ENCODE results near the gene PTPRH. TPM values are rescaled to one million over a fixed set of nuclear protein-coding genes. Genes with fewer than 3 reads are reported as not detected.
"Not testable (repeated sequence)": the region's sequence is repeated elsewhere in the genome, so short reads cannot be mapped to it uniquely, and the experiment has no call there.

The PTPRH gene
- total and polyA plus RNA-seq, 2 donors (not counting 1 experiment from before 2014, with no cell fraction given) = not detected

DNA sequence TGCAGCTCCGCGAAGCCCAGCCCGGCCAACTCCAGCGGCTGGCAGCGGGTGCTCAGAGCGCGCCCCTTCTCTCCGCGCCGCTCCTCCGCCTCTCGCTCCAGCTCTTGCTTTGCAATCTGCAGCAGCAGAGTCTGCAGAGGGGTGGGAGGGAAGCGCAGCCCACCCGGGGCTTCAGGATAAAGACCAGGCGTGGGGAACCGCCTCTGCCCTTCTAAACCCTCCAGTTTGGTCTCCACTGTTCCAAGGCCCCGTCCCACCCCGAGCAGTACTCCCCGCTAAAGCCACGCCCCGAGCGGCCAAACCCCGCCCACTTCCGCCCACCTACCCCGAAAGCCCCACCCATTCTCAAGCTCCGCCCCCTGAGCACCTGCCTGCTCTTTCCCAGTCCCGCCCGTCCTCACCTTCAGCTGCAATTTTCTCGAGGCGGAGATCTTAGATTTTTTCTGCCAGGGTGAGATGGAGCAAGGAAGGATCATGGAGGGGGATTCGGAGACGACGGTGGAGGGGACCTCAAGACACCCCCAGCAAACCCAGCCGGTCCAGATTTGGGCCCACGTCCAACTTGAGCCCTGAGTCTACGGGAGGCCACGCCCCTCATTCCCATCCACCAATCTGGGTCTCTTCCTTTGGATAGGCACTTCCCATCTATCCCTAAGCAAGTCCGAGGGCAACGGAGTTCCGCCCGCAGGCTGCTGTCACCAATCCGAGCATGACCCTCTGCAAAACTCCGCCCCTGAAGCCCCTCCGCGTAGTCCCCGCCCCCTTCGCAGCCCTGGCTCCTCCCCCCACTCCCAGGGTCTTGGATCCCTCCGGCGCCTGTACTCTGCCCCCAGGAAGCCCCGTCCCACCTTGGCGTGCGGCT is 52.9 kb downstream of the PTPRH start:
- no peak for ATAC-seq (ENCODE audit: low read depth)
- Histone ChIP-seq H3K9me3 (ENCODE audit: control extremely low read depth in 1 of 3, control insufficient read depth in 2 of 3, insufficient read depth in 1 of 3, low read length in 2 of 3) (peaks cover 0 to 59% (median 7%) of the 10 kb centered on the region in 3 donors), H3K4me2 (replicated peaks; ENCODE audit: low read depth, low read length, poor library complexity, severe bottlenecking) (peak overlapping the region; percentile 45), H3K4me3 (ENCODE audit: control extremely low read depth in 1 of 5, extremely low read depth in 1 of 5, insufficient read depth in 1 of 5, low read depth in 2 of 5, low read length in 4 of 5) (no peak overlapping the region), H3K27me3 (replicated peaks in 1 of 4; ENCODE audit: control extremely low read depth in 1 of 4, control insufficient read depth in 3 of 4, insufficient read depth in 4 of 4, low read length in 3 of 4) (peaks cover 0 to 59% (median 21%) of the 10 kb centered on the region in 4 experiments), H3K79me2 (ENCODE audit: control insufficient read depth, insufficient read depth, low read length) (no peaks in the 10 kb centered on the region), H3K4me1 (ENCODE audit: control insufficient read depth in 2 of 2, insufficient read depth in 2 of 2, low read length in 2 of 2) (peaks cover 14 to 19% of the 10 kb centered on the region in 2 donors), H3K27ac (ENCODE audit: low read length in 2 of 2) (no peak overlapping the region), H3K36me3 (replicated peaks in 1 of 2; ENCODE audit: control extremely low read depth in 1 of 2, control insufficient read depth in 1 of 2, extremely low read depth in 1 of 2, insufficient read depth in 2 of 2, low read length in 1 of 2) (no peaks in the 10 kb centered on the region), H4K20me1 (ENCODE audit: control insufficient read depth, insufficient read depth, low read length, poor library complexity, severe bottlenecking) (no peaks in the 10 kb centered on the region), H3K9ac (ENCODE audit: low read length) (no peak overlapping the region), H2AFZ (ENCODE audit: insufficient read depth, low read depth, low read length, poor library complexity, severe bottlenecking) (peak overlapping the region; percentile 27)
- 12% methylated on average over 40 of the region's 52 CpGs for WGBS (ENCODE audit: insufficient coverage)
- Mint-ChIP-seq H3K9me3 (ENCODE audit: insufficient read depth) (peaks cover 5% of the 10 kb centered on the region), H3K27ac (no peak overlapping the region), H3K4me3 (peak overlapping the region; percentile 24), H3K4me1 (peaks cover 22% of the 10 kb centered on the region), H3K27me3 (peaks cover 39% of the 10 kb centered on the region)
- no peak for TF ChIP-seq EZH2 (IDR thresholded peaks at IDR 0.05; ENCODE audit: borderline replicate concordance, insufficient read depth, low read depth, low read length, poor library complexity, severe bottlenecking)
- TF ChIP-seq, protein P1, sequence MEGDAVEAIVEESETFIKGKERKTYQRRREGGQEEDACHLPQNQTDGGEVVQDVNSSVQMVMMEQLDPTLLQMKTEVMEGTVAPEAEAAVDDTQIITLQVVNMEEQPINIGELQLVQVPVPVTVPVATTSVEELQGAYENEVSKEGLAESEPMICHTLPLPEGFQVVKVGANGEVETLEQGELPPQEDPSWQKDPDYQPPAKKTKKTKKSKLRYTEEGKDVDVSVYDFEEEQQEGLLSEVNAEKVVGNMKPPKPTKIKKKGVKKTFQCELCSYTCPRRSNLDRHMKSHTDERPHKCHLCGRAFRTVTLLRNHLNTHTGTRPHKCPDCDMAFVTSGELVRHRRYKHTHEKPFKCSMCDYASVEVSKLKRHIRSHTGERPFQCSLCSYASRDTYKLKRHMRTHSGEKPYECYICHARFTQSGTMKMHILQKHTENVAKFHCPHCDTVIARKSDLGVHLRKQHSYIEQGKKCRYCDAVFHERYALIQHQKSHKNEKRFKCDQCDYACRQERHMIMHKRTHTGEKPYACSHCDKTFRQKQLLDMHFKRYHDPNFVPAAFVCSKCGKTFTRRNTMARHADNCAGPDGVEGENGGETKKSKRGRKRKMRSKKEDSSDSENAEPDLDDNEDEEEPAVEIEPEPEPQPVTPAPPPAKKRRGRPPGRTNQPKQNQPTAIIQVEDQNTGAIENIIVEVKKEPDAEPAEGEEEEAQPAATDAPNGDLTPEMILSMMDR (IDR thresholded peaks at IDR 0.05) = no peak
- intact Hi-C loops (cut with micrococcal nuclease) = no loop called here
- POLR2A ChIA-PET = no interaction called here
- CTCF ChIA-PET = no interaction called here
- peak; percentile 46 for DNase-seq

DNA sequence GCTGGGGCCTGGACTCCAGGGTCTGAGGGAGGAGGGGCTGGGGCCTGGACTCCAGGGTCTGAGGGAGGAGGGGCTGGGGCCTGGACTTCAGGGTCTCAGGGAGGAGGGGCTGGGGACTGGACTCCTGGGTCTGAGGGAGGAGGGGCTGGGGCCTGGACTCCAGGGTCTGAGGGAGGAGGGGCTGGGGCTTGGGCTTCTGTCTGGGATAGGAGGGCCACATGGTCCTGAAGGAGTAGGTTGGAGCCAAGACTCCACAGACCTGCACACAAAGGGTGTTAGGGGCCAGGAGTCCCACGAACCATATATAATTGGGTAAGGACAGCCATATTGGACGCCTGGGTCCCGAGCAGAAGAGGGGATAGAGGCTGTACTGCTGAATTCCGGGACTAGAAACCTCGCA is 53.5 kb downstream of the PTPRH start:
- H3K4me3 ChIP-seq (ENCODE audit: control extremely low read depth in 1 of 5, extremely low read depth in 1 of 5, insufficient read depth in 1 of 5, low read depth in 2 of 5, low read length in 4 of 5); DNase-seq; H3K27ac ChIP-seq (ENCODE audit: low read length in 2 of 2); H4K20me1 ChIP-seq (ENCODE audit: control insufficient read depth, insufficient read depth, low read length, poor library complexity, severe bottlenecking); H3K4me3 Mint-ChIP-seq; H3K9ac ChIP-seq (ENCODE audit: low read length); H3K27ac Mint-ChIP-seq; H3K36me3 ChIP-seq (replicated peaks in 1 of 2; ENCODE audit: control extremely low read depth in 1 of 2, control insufficient read depth in 1 of 2, extremely low read depth in 1 of 2, insufficient read depth in 2 of 2, low read length in 1 of 2); ATAC-seq (ENCODE audit: low read depth); CTCF ChIA-PET; H3K9me3 Mint-ChIP-seq (ENCODE audit: insufficient read depth); H3K79me2 ChIP-seq (ENCODE audit: control insufficient read depth, insufficient read depth, low read length); POLR2A ChIA-PET; intact Hi-C loops (cut with micrococcal nuclease): not testable (repeated sequence)
- Histone ChIP-seq H3K4me1 (ENCODE audit: control insufficient read depth in 2 of 2, insufficient read depth in 2 of 2, low read length in 2 of 2) (peaks cover 14 to 16% of the 10 kb centered on the region in 2 donors), H3K9me3 (ENCODE audit: control extremely low read depth in 1 of 3, control insufficient read depth in 2 of 3, insufficient read depth in 1 of 3, low read length in 2 of 3) (peaks cover 0 to 54% (median 3%) of the 10 kb centered on the region in 3 donors), H3K27me3 (replicated peaks in 1 of 4; ENCODE audit: control extremely low read depth in 1 of 4, control insufficient read depth in 3 of 4, insufficient read depth in 4 of 4, low read length in 3 of 4) (peaks cover 0 to 52% (median 18%) of the 10 kb centered on the region in 4 experiments), H3K4me2 (replicated peaks; ENCODE audit: low read depth, low read length, poor library complexity, severe bottlenecking) (peak overlapping the region; percentile 45), H2AFZ (ENCODE audit: insufficient read depth, low read depth, low read length, poor library complexity, severe bottlenecking) (peak overlapping the region; percentile 27)
- peaks cover 41% of the 10 kb centered on the region for H3K27me3 Mint-ChIP-seq
- peaks cover 22% of the 10 kb centered on the region for H3K4me1 Mint-ChIP-seq
- WGBS (ENCODE audit: insufficient coverage) = 17% methylated on average over 5 of the region's 5 CpGs

Data from B cell (primary cell).